ENCODE data around the gene CABCOCO1.
"Not testable (repeated sequence)": the region's sequence is repeated elsewhere in the genome, so short reads cannot be mapped to it uniquely, and the experiment has no call there.

CABCOCO1 gene

DNA sequence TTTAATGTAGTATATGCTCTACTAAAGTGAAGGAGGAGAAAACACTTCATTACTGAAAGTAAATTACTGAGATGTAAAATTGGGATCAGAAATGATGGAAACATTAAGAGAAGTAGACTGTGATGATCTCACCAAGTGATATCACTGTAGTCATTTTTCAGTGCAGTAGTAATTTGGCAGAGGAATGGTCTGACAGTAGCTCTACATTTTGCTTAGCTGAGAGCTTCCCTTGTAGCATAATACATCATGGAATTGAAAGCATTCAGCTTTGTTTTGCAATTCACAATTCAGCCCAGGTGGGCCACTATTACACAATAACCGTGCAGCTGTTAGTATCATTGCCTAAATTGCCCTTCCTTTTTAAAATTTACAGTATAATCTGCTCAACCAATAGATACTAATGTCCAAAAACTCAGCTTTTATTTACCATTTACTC lies 19.4 kb upstream of the CABCOCO1 start:
- peak; percentile 68 for DNase-seq

DNA sequence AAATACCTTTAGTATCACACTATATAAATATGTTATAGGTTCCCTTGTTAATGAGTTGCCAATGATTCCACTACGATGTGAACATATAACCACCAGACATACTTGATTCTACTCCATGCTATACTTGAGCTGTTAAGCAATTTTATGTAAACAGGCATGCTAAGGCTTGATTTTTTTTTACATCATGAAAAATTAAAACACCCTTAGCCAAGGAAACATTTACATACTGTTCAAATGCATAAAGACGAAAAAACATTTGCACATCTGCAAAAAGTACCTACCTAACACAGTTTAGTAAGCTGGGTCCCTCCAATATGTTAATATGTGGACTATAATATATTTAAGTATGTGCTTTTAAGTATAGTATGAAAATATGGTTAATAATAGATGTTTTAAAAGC lies 9.0 kb upstream of the CABCOCO1 start:
- DNase-seq, result no peak

DNA sequence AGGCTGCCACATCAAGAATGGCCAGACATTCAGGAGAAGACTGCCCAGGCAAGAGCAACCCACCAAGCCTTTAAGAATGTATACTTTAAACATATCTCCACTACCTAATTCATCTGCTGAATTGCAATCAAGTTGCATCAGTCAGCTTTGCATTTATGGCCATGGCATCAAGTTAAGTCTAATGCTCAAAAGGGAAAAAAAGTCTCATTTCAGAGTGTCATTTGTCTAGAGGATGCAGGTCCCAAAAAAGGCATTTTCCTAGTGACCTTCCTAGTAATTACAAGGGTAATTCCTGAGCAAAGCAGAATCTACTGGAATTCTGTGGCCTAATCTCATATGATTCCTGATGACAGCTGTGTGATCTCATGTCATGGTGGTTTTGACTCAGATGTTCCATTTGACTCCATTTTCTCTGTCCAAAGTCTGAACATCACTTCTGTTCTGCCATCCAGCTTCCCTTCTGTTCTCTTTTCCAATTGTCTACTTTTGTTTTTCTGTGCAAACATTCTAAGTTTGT lies 7.3 kb upstream of the CABCOCO1 start:
- DNase-seq, result no peak

- no peak for DNase-seq
Measured at GRCh38 chr10:61663466-61663865, 737 bp downstream of the CABCOCO1 start.

GRCh38 chr10:61664985-61665384 lies 2.3 kb downstream of the CABCOCO1 start:
- DNase-seq, result no peak

GRCh38 chr10:61669161-61669725 lies 6.5 kb downstream of the CABCOCO1 start:
- no peak for DNase-seq

GRCh38 chr10:61669849-61670248 lies 7.1 kb downstream of the CABCOCO1 start:
- DNase-seq, result no peak

- no peak for DNase-seq
Measured at GRCh38 chr10:61673360-61673759, 10.6 kb downstream of the CABCOCO1 start.

DNA sequence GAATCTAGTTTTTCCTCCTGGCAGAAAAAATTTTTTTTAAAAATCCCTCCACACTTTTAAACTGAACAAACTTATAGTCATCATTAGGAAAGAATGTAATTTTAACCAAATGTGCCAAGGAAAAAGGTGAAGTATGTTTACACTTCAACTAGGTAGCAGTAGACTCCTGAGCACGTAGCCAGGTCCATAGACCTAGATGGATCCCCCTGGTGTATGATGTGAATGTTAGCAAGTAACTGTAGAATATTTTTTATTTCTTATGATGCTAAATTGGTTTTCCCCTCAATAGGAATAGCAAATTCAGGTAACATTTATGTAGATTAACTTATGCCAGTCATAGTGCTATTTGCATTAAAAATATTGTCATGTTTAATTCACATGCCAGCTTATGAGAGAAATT lies 19.6 kb downstream of the CABCOCO1 start:
- no peak for DNase-seq

DNA sequence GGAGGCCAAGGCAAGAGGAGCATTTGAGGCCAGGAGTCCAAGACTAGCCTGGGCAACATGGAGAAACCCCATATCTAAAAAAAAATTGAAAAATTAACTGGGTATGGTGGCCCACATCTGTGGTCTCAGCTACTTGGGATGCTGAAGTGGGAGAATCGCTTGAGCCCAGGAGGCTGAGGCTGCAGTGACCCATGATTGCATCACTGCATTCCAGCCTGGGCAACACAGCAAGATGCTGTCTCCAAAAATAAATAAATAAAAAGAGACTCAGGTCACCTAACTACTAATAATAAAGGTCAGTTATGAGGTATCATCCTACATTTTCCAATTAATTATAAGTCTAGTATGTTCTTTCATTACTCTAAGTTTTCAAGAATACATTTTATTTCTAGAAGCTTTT lies 20.6 kb downstream of the CABCOCO1 start:
- DNase-seq, result no peak

DNA sequence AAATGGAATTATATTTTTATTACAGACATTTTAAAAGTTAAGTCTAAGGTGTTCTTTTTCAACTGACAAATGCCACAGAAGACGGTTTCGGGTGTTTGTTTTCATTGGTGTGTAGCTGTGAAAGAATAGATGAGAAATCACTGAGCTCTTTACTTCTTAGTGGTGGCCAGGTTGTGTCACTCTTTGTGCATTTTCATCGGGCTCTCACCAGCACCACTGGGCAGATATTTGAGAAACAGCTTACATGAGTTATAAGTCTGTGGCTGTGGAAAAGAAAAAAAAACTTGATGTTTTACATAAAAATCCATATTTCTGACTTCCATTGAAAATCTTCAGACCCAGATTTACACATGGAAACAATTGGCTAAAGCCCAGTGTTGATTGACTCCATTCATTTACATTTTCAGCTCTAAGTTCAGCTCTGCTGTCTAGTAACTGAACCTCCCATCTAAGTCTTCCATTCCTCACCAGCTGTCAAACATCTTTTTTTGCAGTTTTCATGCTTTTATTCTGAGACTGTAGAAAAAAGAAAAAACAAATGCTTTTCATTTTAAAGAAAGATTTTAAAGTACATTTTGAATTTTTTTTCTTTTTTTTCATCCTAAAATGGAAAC lies 22.3 kb downstream of the CABCOCO1 start:
- no peak for DNase-seq

DNA sequence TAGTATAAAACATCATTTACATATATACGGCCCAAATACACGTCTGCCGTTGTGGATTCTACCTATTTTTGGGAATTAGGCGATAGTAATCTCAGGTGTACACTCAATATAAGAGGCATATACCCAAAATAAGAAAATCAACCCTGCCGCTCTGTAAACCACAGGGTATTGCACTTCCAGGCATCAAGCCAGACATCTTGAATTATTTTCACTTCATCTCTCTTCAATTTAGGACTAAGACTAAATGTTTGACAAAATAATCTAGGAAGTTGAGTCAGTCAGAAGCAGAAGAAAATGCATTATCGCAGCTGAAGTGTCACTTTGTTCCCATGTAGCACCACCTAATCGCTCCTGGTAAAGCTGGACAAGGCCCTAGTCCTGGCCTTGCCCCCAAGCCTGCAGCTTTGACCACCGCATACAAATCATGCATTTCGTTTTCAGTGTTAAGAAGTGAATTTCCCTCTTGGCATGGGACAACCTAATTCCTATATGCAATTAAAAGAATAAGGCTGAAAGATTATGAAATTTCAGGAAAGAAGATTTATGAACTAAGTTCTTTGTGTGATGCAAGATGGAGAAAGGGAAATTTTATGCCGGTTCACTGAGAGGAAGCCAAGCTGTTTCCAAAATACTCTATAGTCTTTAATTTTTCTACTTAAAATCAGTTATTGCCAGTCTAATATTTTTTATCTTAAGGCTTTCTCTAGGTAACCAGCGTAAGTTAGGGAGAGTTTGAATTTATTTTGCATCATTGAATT lies 26.0 kb downstream of the CABCOCO1 start:
- DNase-seq, result no peak

- not testable (repeated sequence) for DNase-seq
Measured at GRCh38 chr10:61691667-61692066, 28.9 kb downstream of the CABCOCO1 start.

DNA sequence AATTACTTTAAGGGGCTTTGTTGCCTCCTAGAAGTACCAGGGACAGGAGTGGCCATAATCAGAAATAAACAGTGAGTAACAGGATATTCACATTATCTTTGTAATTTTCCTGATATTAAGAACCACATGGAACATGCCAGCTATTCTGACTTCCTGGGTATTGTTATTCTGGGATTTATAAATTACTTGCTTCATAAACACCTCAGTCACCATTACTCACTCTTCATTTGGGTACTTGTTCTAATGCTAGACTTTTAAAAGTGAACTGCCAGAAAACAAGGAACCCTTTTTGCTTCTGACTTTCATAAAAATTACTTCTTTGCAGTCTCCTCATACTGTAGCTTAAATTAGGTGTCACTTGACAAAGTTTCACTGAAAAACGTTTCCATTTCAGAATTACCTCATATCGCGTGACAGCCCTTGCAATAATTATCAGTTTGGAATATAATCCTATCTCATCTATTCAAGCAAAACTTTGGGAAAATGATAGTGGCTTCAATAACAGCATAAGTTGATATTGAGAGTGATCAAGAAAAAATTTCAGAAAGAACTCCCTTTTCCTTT lies 29.8 kb downstream of the CABCOCO1 start:
- DNase-seq, result no peak

GRCh38 chr10:61698968-61699655 lies 36.4 kb downstream of the CABCOCO1 start:
- DNase-seq, result no peak

DNA sequence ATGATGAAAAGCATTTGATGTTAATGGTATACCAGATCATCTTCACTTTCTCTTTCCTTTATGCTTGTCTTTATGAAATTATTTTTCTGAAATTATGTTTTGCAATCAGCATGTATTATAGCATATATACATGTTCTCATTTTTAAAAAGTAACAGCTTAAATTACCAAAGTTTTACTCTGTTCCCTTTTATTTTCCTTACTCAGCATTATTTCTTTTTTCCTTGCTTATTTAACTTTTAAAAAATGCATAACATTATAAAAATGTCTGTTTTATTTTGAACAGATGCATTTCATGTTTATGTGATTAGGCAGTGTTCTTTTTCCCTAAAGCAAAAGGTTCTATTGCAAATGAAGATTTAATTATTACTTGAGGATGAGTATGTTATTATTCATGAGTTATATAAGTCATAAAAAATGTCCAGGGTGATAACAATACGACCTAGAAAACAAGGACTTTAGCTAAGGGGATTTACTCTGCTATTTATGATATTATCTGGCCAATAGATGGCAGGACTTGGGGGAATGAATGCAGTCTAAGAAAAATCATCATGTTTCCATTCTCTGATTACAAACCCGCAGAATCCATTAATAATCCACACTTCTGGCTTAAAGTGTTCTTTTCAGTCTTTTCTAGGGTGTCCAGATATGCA lies 38.5 kb downstream of the CABCOCO1 start:
- DNase-seq, result no peak

DNA sequence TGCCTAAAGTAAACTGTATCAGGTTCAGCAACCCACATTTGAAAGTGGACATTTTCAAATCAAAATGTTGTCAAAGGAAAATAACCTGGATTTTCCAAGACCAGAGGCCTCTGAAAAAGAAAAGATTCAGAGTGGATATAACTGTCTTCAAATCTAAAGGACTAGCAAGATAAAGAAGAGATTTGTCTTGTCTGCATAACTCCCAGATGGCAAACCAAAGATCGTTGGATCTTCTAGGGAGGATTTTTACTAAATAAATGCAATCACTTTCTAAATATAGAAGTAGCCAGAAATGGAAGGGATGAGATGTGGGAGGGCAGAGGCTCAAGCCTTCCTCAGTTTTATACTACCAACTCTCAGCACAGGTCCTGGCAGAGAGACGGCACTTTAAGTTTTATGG lies 39.0 kb downstream of the CABCOCO1 start:
- DNase-seq, result no peak

DNA sequence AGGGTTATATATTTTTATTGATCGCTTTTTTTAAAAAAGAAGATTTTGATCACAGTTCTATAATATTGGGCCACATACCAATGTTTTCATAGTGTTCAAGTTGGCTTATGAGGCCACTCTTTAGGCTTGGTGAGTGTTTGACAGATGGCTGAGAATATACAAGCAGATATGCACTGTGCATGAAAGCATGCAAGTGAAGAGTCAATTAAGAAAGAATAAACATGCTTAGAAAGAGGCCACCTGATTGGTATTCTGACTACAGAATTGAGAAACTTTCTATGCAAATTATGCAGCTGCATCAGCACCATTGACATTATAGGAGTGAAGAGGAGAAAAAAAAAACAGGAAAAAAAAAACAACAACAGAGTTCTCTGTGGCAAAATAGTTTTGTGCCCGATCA lies 39.9 kb downstream of the CABCOCO1 start:
- no peak for DNase-seq

DNA sequence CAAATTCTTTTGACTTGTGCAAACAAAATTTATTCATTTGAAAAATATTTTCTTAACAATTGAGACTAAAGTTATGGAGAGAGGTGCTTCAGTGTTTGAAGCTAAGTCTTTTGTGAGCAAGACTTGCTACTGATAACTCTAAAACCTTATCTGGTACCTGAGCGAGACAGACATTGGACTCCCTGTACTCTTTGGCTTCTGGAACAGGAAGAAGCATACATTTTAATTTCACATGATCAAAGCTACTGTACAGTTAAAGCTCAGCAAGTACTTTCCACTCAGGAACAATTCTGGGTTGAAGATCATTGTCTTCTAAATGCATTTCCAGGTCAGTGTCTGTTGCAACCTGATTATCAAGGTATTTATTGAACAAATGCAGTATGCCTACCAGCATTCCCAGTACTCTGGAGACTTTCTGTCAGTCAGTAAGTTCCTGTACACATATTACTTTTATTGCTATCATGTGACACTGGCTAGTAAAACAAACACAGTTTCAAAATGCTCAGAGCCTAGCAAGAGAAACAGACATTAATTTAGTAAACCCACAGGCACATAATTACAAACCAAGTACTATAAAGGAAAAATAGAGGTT lies 42.4 kb downstream of the CABCOCO1 start:
- no peak for DNase-seq

GRCh38 chr10:61708846-61709245 lies 46.1 kb downstream of the CABCOCO1 start:
- no peak for DNase-seq

DNA sequence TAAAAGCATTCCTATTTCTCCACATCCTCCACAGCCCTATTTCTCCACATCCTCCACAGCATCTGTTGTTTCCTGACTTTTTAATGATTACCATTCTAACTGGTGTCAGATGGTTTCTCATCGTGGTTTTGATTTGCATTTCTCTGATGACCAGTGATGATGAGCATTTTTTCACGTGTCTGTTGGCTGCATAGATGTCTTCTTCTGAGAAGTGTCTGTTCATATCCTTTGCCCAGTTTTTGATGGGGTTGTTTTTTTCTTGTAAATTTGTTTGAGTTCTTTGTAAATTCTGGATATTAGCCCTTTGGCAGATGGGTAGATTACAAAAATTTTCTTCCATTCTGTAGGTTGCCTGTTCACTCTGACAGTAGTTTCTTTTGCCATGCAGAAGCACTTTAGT lies 49.4 kb downstream of the CABCOCO1 start:
- DNase-seq, result not testable (repeated sequence)

- not testable (repeated sequence) for DNase-seq
Measured at GRCh38 chr10:61719475-61719874, 56.7 kb downstream of the CABCOCO1 start.

Measured in femur (tissue), 1 donor.